ENCODE data around the gene OR52E8. TPM values are rescaled to one million over a fixed set of nuclear protein-coding genes. Genes with fewer than 3 reads are reported as not detected.
A peak's percentile ranks its signal among the peaks of the same experiment; 100 is the strongest.

Gene OR52E8
- total and polyA plus RNA-seq, 3 donors from 2014 or later, result 3.0 to 4.6 TPM; not detected in 1

- Histone ChIP-seq H3K4me1 (peaks cover 7% of the 10 kb centered on the region), H3K36me3 (ENCODE audit: low read depth, missing control alignments) (no peaks in the 10 kb centered on the region), H3K9me3 (no peaks in the 10 kb centered on the region), H3K27ac (no peak overlapping the region), H3K4me3 (no peak overlapping the region), H3K27me3 (no peaks in the 10 kb centered on the region)
- intact Hi-C loops (cut with DNase I; ENCODE audit: low total_unique reads), result no loop called here
- no peak for DNase-seq
- TF ChIP-seq POLR2A (IDR thresholded peaks at IDR 0.05), result no peak
- TF ChIP-seq, protein P1, sequence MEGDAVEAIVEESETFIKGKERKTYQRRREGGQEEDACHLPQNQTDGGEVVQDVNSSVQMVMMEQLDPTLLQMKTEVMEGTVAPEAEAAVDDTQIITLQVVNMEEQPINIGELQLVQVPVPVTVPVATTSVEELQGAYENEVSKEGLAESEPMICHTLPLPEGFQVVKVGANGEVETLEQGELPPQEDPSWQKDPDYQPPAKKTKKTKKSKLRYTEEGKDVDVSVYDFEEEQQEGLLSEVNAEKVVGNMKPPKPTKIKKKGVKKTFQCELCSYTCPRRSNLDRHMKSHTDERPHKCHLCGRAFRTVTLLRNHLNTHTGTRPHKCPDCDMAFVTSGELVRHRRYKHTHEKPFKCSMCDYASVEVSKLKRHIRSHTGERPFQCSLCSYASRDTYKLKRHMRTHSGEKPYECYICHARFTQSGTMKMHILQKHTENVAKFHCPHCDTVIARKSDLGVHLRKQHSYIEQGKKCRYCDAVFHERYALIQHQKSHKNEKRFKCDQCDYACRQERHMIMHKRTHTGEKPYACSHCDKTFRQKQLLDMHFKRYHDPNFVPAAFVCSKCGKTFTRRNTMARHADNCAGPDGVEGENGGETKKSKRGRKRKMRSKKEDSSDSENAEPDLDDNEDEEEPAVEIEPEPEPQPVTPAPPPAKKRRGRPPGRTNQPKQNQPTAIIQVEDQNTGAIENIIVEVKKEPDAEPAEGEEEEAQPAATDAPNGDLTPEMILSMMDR (IDR thresholded peaks at IDR 0.05), result no peak
- 72 to 73% methylated on average over 6 of the region's 6 CpGs for WGBS, 2 donors
Measured at GRCh38 chr11:5809905-5810795, 47.3 kb downstream of the OR52E8 start.

DNA sequence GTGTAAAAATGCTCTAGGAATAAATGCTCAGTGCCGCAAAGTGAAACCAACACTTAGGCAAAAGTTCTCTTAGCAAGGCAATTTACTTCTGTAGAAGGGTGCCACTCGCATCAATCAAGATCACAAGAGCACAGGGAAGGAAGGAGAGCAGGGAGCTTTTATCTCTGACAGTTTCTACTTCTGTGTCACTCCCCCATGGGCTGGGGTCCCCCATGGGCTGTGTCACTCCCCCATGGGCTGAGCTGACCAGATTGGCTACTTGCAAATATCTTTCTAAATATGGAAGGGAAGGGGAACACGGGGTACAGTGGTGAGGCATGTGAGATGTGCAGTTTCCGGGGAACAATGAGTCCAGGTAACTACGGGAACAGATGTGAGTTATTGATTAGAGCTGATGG is 48.4 kb downstream of the OR52E8 start:
- 18 to 34% methylated on average over 5 of the region's 5 CpGs for WGBS, 2 donors
- Histone ChIP-seq H3K4me3 (peak overlapping the region in 1 of 2 donors; percentile 49), H3K27ac (no peak overlapping the region), H3K36me3 (ENCODE audit: low read depth, missing control alignments) (no peaks in the 10 kb centered on the region), H3K9me3 (no peaks in the 10 kb centered on the region), H3K27me3 (no peaks in the 10 kb centered on the region), H3K4me1 (peaks cover 7% of the 10 kb centered on the region)
- intact Hi-C loops (cut with DNase I; ENCODE audit: low total_unique reads), result no loop called here
- DNase-seq, result no peak
- TF ChIP-seq POLR2A (IDR thresholded peaks at IDR 0.05), result no peak
- TF ChIP-seq, protein P1 (IDR thresholded peaks at IDR 0.05), result no peak

- H3K27me3 ChIP-seq, result no peaks in the 10 kb centered on the region
- no peak for TF ChIP-seq POLR2A (IDR thresholded peaks at IDR 0.05)
- TF ChIP-seq, protein P1 (IDR thresholded peaks at IDR 0.05), result peak; percentile 53 to 65 (median 64)
- peak within 1 kb of the TSS in 1 of 2 donors; percentile 49 for H3K4me3 ChIP-seq
- WGBS, 2 donors, result 6 to 10% methylated on average over 22 to 24 of the region's 24 CpGs
- DNase-seq, result peak; percentile 81
- H3K36me3 ChIP-seq (ENCODE audit: low read depth, missing control alignments), result no peaks in the 10 kb centered on the region
- H3K9me3 ChIP-seq, result no peaks in the 10 kb centered on the region
- peaks cover 7% of the 10 kb centered on the region for H3K4me1 ChIP-seq
- no peak within 1 kb of the TSS for H3K27ac ChIP-seq
- intact Hi-C loops (cut with DNase I; ENCODE audit: low total_unique reads), result no loop called here
Measured at GRCh38 chr11:5808500-5809121, 48.9 kb downstream of the OR52E8 start, which contains the start of gene OR52N2. Gene OR52N2 (plus strand): TSS chr11:5808924. CDS start chr11:5820336, 11,412 bp downstream.

- Histone ChIP-seq H3K4me3 (no peak overlapping the region), H3K4me1 (peaks cover 7% of the 10 kb centered on the region), H3K27me3 (no peaks in the 10 kb centered on the region), H3K27ac (no peak overlapping the region), H3K36me3 (ENCODE audit: low read depth, missing control alignments) (no peaks in the 10 kb centered on the region), H3K9me3 (no peaks in the 10 kb centered on the region)
- 64 to 73% methylated on average over 10 of the region's 10 CpGs for WGBS, 2 donors
- TF ChIP-seq, protein P1 (IDR thresholded peaks at IDR 0.05), result no peak
- no peak for TF ChIP-seq POLR2A (IDR thresholded peaks at IDR 0.05)
- intact Hi-C loops (cut with DNase I; ENCODE audit: low total_unique reads), result no loop called here
- no peak for DNase-seq
Measured at GRCh38 chr11:5807580-5807979, 49.9 kb downstream of the OR52E8 start.

Other genes starting within 250 kb of the OR52E8 start
- 1 to 10 TPM; 6.5 to 7.6 TPM for gene TRIM34, start 232.7 kb downstream of the OR52E8 start, total RNA-seq
- 6.5 TPM for gene TRIM34, start 232.7 kb downstream of the OR52E8 start, polyA plus RNA-seq (ENCODE audit: insufficient read depth, low read depth, low replicate concordance)
- gene TRIM5, start 172.6 kb downstream of the OR52E8 start, total RNA-seq, result 10 to 100 TPM; 10.8 to 16.2 TPM
- gene TRIM5, start 172.6 kb downstream of the OR52E8 start, polyA plus RNA-seq (ENCODE audit: insufficient read depth, low read depth, low replicate concordance), result 8.8 TPM
- gene TRIM22, start 167.9 kb downstream of the OR52E8 start, total RNA-seq, result 10 to 100 TPM; 25.0 to 30.3 TPM
- gene TRIM22, start 167.9 kb downstream of the OR52E8 start, polyA plus RNA-seq (ENCODE audit: insufficient read depth, low read depth, low replicate concordance), result 25.0 TPM
- under 1 TPM; 0.16 to 0.25 TPM for gene OR56B1, start 121.2 kb downstream of the OR52E8 start, total RNA-seq
- not detected for gene OR56B1, start 121.2 kb downstream of the OR52E8 start, polyA plus RNA-seq (ENCODE audit: insufficient read depth, low read depth, low replicate concordance)
- 1 to 10 TPM in 1 of 2 donors, not detected in 1; 1.1 TPM for gene OR52N4, start 103.4 kb downstream of the OR52E8 start, total RNA-seq
- 0.44 TPM for gene OR52N4, start 103.4 kb downstream of the OR52E8 start, polyA plus RNA-seq (ENCODE audit: insufficient read depth, low read depth, low replicate concordance)
- gene OR52N5, start 74.3 kb downstream of the OR52E8 start, total RNA-seq, result 1 to 10 TPM; 2.0 to 2.5 TPM
- not detected for gene OR52N5, start 74.3 kb downstream of the OR52E8 start, polyA plus RNA-seq (ENCODE audit: insufficient read depth, low read depth, low replicate concordance)
- 1 to 10 TPM; 1.6 to 1.7 TPM for gene OR52N1, start 66.4 kb downstream of the OR52E8 start, total RNA-seq
- not detected for gene OR52N1, start 66.4 kb downstream of the OR52E8 start, polyA plus RNA-seq (ENCODE audit: insufficient read depth, low read depth, low replicate concordance)
- gene OR52N2, start 48.8 kb downstream of the OR52E8 start, total RNA-seq, result not detected
- gene OR52N2, start 48.8 kb downstream of the OR52E8 start, polyA plus RNA-seq (ENCODE audit: insufficient read depth, low read depth, low replicate concordance), result 0.44 TPM
- gene OR52E6, start 15.8 kb downstream of the OR52E8 start, total RNA-seq, result 1 to 10 TPM; 1.2 to 1.4 TPM
- gene OR52E6, start 15.8 kb downstream of the OR52E8 start, polyA plus RNA-seq (ENCODE audit: insufficient read depth, low read depth, low replicate concordance), result not detected
- gene OR52E4, start 22.9 kb upstream of the OR52E8 start, total RNA-seq, result not detected
- gene OR52E4, start 22.9 kb upstream of the OR52E8 start, polyA plus RNA-seq (ENCODE audit: insufficient read depth, low read depth, low replicate concordance), result not detected
- gene OR52E5, start 35.5 kb upstream of the OR52E8 start, total RNA-seq, result not detected
- gene OR52E5, start 35.5 kb upstream of the OR52E8 start, polyA plus RNA-seq (ENCODE audit: insufficient read depth, low read depth, low replicate concordance), result not detected
- 1 to 10 TPM in 1 of 2 donors, under 1 TPM in 1; 0.87 to 1.0 TPM for gene OR56A3, start 84.6 kb upstream of the OR52E8 start, total RNA-seq
- 0.90 TPM for gene OR56A3, start 84.6 kb upstream of the OR52E8 start, polyA plus RNA-seq (ENCODE audit: insufficient read depth, low read depth, low replicate concordance)
- gene OR56A5, start 110.8 kb upstream of the OR52E8 start, total RNA-seq, result not detected
- gene OR56A5, start 110.8 kb upstream of the OR52E8 start, polyA plus RNA-seq (ENCODE audit: insufficient read depth, low read depth, low replicate concordance), result not detected
- under 1 TPM in 1 of 2 donors, not detected in 1; 0.79 TPM for gene OR52L1, start 129.3 kb upstream of the OR52E8 start, total RNA-seq
- gene OR52L1, start 129.3 kb upstream of the OR52E8 start, polyA plus RNA-seq (ENCODE audit: insufficient read depth, low read depth, low replicate concordance), result not detected
- under 1 TPM in 1 of 2 donors, not detected in 1; 0.55 TPM for gene OR56A4, start 149.3 kb upstream of the OR52E8 start, total RNA-seq
- not detected for gene OR56A4, start 149.3 kb upstream of the OR52E8 start, polyA plus RNA-seq (ENCODE audit: insufficient read depth, low read depth, low replicate concordance)
- under 1 TPM; 0.06 to 0.16 TPM for gene OR56A1, start 173.1 kb upstream of the OR52E8 start, total RNA-seq
- gene OR56A1, start 173.1 kb upstream of the OR52E8 start, polyA plus RNA-seq (ENCODE audit: insufficient read depth, low read depth, low replicate concordance), result not detected
- gene OR56B4, start 250.0 kb upstream of the OR52E8 start, total RNA-seq, result not detected
- gene OR56B4, start 250.0 kb upstream of the OR52E8 start, polyA plus RNA-seq (ENCODE audit: insufficient read depth, low read depth, low replicate concordance), result not detected